Spleen (tissue), 11 donors: ENCODE results near the gene IFNGR1. TPM values are rescaled to one million over a fixed set of nuclear protein-coding genes. Genes with fewer than 3 reads are reported as not detected.

Experiments used
- DNase-seq: peaks from one replicate; pipeline ENCODE4 v3.0.0-alpha.2; 2020
- H3K27ac ChIP-seq, 8 donors: fragments of 200-600 bp; sonication (generic) in 7 of 8; 1 replicate in 4 of 8; 2 replicates in 4 of 8; pipeline versions ENCODE4 v1.5.0 to v1.8.0; 2016 to 2021; ENCODE audit warnings: inconsistent platforms in 4 of 8, mild to moderate bottlenecking in 4 of 8, moderate library complexity in 1 of 8
- H3K27me3 ChIP-seq, 7 donors: fragments of 200-600 bp; sonication (generic) in 6 of 7; replicated peaks in 1 of 7; 1 replicate in 4 of 7; 2 replicates in 3 of 7; pipeline versions ENCODE4 v1.5.0 to v1.8.0; 2016 to 2021; ENCODE audit warnings: inconsistent platforms in 3 of 7, mild to moderate bottlenecking in 1 of 7
- H3K36me3 ChIP-seq, 6 donors: fragments of 200-600 bp; sonication (generic) in 5 of 6; 1 replicate in 4 of 6; 2 replicates in 2 of 6; pipeline versions ENCODE4 v1.5.0 to v1.8.0; 2016 to 2021; ENCODE audit warnings: inconsistent platforms in 2 of 6
- H3K4me1 ChIP-seq, 6 donors: fragments of 200-600 bp; sonication (generic) in 5 of 6; 1 replicate in 3 of 6; 2 replicates in 3 of 6; pipeline versions ENCODE4 v1.5.0 to v1.8.0; 2016 to 2021; ENCODE audit warnings: inconsistent platforms in 3 of 6
- H3K4me3 ChIP-seq, 8 donors: fragments of 200-600 bp; sonication (generic) in 7 of 8; 1 replicate in 4 of 8; 2 replicates in 4 of 8; pipeline versions ENCODE4 v1.5.0 to v1.8.0; 2016 to 2021; ENCODE audit warnings: inconsistent platforms in 4 of 8, mild to moderate bottlenecking in 4 of 8, moderate library complexity in 2 of 8
- H3K9me3 ChIP-seq, 8 donors: fragments of 200-600 bp; sonication (generic) in 7 of 8; 1 replicate in 4 of 8; 2 replicates in 4 of 8; pipeline versions ENCODE4 v1.5.0 to v1.8.0; 2016 to 2021; ENCODE audit warnings: inconsistent platforms in 4 of 8
- POLR2A ChIP-seq, 3 donors: fragments of 450-650 bp; IDR thresholded peaks; one replicate each; pipeline ENCODE4 v1.5.1; 2017; ENCODE audit warnings: antibody characterized with exemption in 3 of 3, mild to moderate bottlenecking in 1 of 3
- POLR2AphosphoS5 ChIP-seq, 3 donors: sonication (generic); formaldehyde crosslinking; IDR thresholded peaks; one replicate each; pipeline ENCODE4 v1.5.1; 2017; ENCODE audit warnings: antibody characterized with exemption in 3 of 3
- WGBS, 5 donors: extraction: QIAGEN DNeasy Blood & Tissue Kit in 3 of 5; methylation state at CpG; one replicate each; pipeline versions ENCODE4 v1.1.5 to v1.1.7; 2013 to 2018; 5-methylcytosine and 5-hydroxymethylcytosine counted together
- intact Hi-C: fragments of 100-400 bp; cut with DNase I; formaldehyde crosslinking; loops from one replicate; pipeline ENCODE4 v1.15.0; 2023; ENCODE audit warnings: low total_unique reads
- polyA plus RNA-seq, 3 donors: library from polyadenylated mRNA; stranded (reverse); fragments of 200-250 nt; gene quantifications; one replicate each; pipeline ENCODE4 v1.2.1, GENCODE V29; 2013
- total RNA-seq, 7 donors: library from RNA; depleted of rRNA in 3 of 7; stranded (reverse); fragments of >200 nt in 3 of 7; fragmentation: NEBNext Ultra II Directional in 4 of 7; extraction: Animal tissue kit (Norgen Biotek cat#: 25700) in 4 of 7; gene quantifications; one replicate each; pipeline versions ENCODE4 v1.1.0 to v1.2.1, GENCODE V29; 2016 to 2021
- TF ChIP-seq, protein P1 (sequence below), 11 experiments: fragments of 200-600 bp in 7 of 11; fragments of 450-650 bp in 4 of 11; sonication (generic) in 4 of 11; IDR thresholded peaks in 8 of 11; conservative IDR thresholded peaks in 3 of 11; 1 replicate in 7 of 11; 2 replicates in 4 of 11; pipeline versions ENCODE4 v1.4.0 to v1.8.0; 2016 to 2021; ENCODE audit warnings: antibody characterized with exemption in 11 of 11, inconsistent platforms in 4 of 11, mild to moderate bottlenecking in 1 of 11
- donor health status: healthy with polysubstance abuse.
- donor health status: DM: no; HTN: no; CAD: no; lungs with moderate emphysema.
- donor health status: DM: no; HTN: no; CAD: no.
- donor health status: Bipolar disorder and iron deficiency.
- donor health status: healthy.
- donor health status: DM: no; HTN: no; CAD: no.
- donor health status: DM: yes; HTN: yes; CAD: no.

IFNGR1 gene
- total and polyA plus RNA-seq, 10 donors = 119 to 291 (median 183) TPM

- H3K4me1 ChIP-seq = peaks cover 0 to 27% (median 0%) of the 10 kb centered on the region in 6 donors
- peaks cover 0 to 4% (median 0%) of the 10 kb centered on the region in 8 donors for H3K9me3 ChIP-seq
- H3K4me3 ChIP-seq = no peak overlapping the region
- H3K36me3 ChIP-seq = no peaks in the 10 kb centered on the region
- no peaks in the 10 kb centered on the region for H3K27me3 ChIP-seq
- TF ChIP-seq POLR2A (IDR thresholded peaks at IDR 0.05) = no peak
- TF ChIP-seq, protein P1, sequence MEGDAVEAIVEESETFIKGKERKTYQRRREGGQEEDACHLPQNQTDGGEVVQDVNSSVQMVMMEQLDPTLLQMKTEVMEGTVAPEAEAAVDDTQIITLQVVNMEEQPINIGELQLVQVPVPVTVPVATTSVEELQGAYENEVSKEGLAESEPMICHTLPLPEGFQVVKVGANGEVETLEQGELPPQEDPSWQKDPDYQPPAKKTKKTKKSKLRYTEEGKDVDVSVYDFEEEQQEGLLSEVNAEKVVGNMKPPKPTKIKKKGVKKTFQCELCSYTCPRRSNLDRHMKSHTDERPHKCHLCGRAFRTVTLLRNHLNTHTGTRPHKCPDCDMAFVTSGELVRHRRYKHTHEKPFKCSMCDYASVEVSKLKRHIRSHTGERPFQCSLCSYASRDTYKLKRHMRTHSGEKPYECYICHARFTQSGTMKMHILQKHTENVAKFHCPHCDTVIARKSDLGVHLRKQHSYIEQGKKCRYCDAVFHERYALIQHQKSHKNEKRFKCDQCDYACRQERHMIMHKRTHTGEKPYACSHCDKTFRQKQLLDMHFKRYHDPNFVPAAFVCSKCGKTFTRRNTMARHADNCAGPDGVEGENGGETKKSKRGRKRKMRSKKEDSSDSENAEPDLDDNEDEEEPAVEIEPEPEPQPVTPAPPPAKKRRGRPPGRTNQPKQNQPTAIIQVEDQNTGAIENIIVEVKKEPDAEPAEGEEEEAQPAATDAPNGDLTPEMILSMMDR (IDR thresholded peaks at IDR 0.05 in 8 of 11, conservative IDR thresholded peaks at IDR 0.05 in 3 of 11) = no peak
- TF ChIP-seq POLR2AphosphoS5 (IDR thresholded peaks at IDR 0.05) = no peak
- no peak for DNase-seq
- 46 to 93% (median 66%) methylated on average over 1 of the region's 1 CpG for WGBS, 5 donors
- peak overlapping the region in 7 of 8 donors; percentile 10 to 83 (median 62) for H3K27ac ChIP-seq
- intact Hi-C loops = no loop called here
Measured at GRCh38 chr6:137149035-137149393, 70.2 kb downstream of the IFNGR1 start.

DNA sequence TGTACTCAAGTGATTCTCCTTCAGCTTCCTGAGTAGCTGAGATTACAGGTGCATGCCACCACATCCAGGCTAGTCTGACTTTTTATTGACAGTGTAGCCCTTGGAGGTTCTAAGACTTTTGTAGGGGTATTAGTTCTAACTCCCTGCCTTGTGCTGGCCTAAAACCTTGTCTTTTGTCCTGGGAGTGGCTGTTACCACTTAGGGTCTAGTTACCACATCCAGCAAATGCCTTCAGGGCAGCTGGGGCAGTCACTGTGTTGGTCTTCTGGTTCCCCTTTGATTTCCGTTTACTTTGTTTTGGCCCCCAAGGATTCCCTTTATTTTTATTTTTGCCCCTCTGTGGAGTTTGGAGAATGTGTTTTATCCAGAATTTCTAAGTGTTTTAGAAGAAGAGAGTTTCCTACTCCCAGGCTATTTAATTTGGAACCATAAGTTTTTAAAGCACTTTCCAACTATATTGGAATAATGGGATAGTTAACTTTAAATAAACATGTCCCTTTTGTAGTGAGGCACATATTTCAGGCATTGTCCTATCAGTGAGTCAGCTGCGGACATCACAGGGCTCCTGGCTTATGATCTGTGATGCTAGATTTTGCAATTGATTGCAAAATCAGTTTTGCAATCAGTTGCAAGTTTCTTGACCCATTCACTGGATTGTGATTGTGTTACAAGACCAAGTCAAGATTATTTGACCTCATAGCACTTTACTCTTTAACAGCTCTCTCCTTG, 70.7 kb downstream of the IFNGR1 start:
- intact Hi-C loops = no loop called here
- Histone ChIP-seq H3K4me1 (peaks cover 0 to 27% (median 0%) of the 10 kb centered on the region in 6 donors), H3K4me3 (peak overlapping the region in 1 of 8 donors; percentile 17), H3K27ac (peak overlapping the region in 7 of 8 donors; percentile 10 to 83 (median 62)), H3K9me3 (peaks cover 0 to 4% (median 0%) of the 10 kb centered on the region in 8 donors), H3K27me3 (no peaks in the 10 kb centered on the region), H3K36me3 (no peaks in the 10 kb centered on the region)
- no peak for DNase-seq
- TF ChIP-seq, protein P1 (IDR thresholded peaks at IDR 0.05 in 8 of 11, conservative IDR thresholded peaks at IDR 0.05 in 3 of 11) = no peak
- no peak for TF ChIP-seq POLR2A (IDR thresholded peaks at IDR 0.05)
- TF ChIP-seq POLR2AphosphoS5 (IDR thresholded peaks at IDR 0.05) = peak in 1 of 3 donors; percentile 73
- WGBS, 5 donors = 47 to 85% (median 64%) methylated on average over 2 of the region's 2 CpGs

Other genes starting within 250 kb of the IFNGR1 start
- not detected for gene IL20RA, start 174.4 kb downstream of the IFNGR1 start, total RNA-seq
- gene IL20RA, start 174.4 kb downstream of the IFNGR1 start, polyA plus RNA-seq = under 1 TPM in 1 of 3 donors, not detected in 2; 0.03 TPM
- gene IL22RA2, start 45.7 kb downstream of the IFNGR1 start, total RNA-seq = 1 to 10 TPM in 1 of 7 donors, under 1 TPM in 2, not detected in 4; 0.19 to 2.1 (median 0.25) TPM
- gene IL22RA2, start 45.7 kb downstream of the IFNGR1 start, polyA plus RNA-seq = under 1 TPM in 2 of 3 donors, not detected in 1; 0.06 to 0.07 TPM